Osteocyte (in vitro differentiated cells): ENCODE results near the gene MTX3. TPM values are rescaled to one million over a fixed set of nuclear protein-coding genes. Genes with fewer than 3 reads are reported as not detected.

Source experiments
- DNase-seq: peaks from one replicate; pipeline ENCODE4 v3.0.0; 2021; ENCODE audit warnings: mixed read lengths; ENCODE audit not compliant: unreplicated experiment; ENCODE audit errors: extremely low spot score
- H3K27ac Mint-ChIP-seq: one replicate; pipeline ENCODE4 v1.8.0; 2021; ENCODE audit warnings: mild to moderate bottlenecking, mixed read lengths; ENCODE audit not compliant: unreplicated experiment
- H3K27me3 Mint-ChIP-seq: one replicate; pipeline ENCODE4 v1.8.0; 2021; ENCODE audit warnings: mixed read lengths; ENCODE audit not compliant: unreplicated experiment
- H3K36me3 Mint-ChIP-seq: one replicate; pipeline ENCODE4 v1.8.0; 2021; ENCODE audit warnings: mixed read lengths; ENCODE audit not compliant: unreplicated experiment
- H3K4me1 Mint-ChIP-seq: one replicate; pipeline ENCODE4 v1.8.0; 2021; ENCODE audit warnings: mixed read lengths; ENCODE audit not compliant: unreplicated experiment
- H3K4me3 Mint-ChIP-seq: one replicate; pipeline ENCODE4 v1.8.0; 2021; ENCODE audit warnings: mild to moderate bottlenecking, moderate library complexity, mixed read lengths; ENCODE audit not compliant: unreplicated experiment
- H3K9me3 Mint-ChIP-seq: one replicate; pipeline ENCODE4 v1.8.0; 2021; ENCODE audit warnings: mixed read lengths; ENCODE audit not compliant: unreplicated experiment
- CTCF ChIP-seq: fragments of 200-600 bp; sonication (generic); IDR thresholded peaks from 2 replicates; pipeline ENCODE4 v1.5.0; 2021; ENCODE audit warnings: antibody characterized with exemption, mild to moderate bottlenecking, moderate library complexity
- total RNA-seq: library from RNA; stranded (reverse); gene quantifications from 2 replicates; pipeline ENCODE4 v1.2.1, GENCODE V29; 2021

MTX3 gene
- total RNA-seq, 1 donor from 2014 or later, result 12.7 TPM

GRCh38 chr5:80034962-80035821 is 44.1 kb upstream of the MTX3 start, which contains the start of gene THBS4:
THBS4 (plus strand) TSS chr5:80035348; CDS start chr5:80035538, 190 bp downstream.
- Mint-ChIP-seq H3K36me3 (peaks cover 1% of the 10 kb centered on the region), H3K27me3 (peaks cover 81% of the 10 kb centered on the region), H3K9me3 (no peaks in the 10 kb centered on the region), H3K4me1 (peaks cover 4% of the 10 kb centered on the region), H3K27ac (no peak within 1 kb of the TSS), H3K4me3 (peak within 1 kb of the TSS; percentile 60)
- DNase-seq, result no peak
- TF ChIP-seq CTCF, result no peak

GRCh38 chr5:80034559-80034958 is 43.5 kb upstream of the MTX3 start:
- peak overlapping the region; percentile 60 for H3K4me3 Mint-ChIP-seq
- peaks cover 4% of the 10 kb centered on the region for H3K4me1 Mint-ChIP-seq
- no peak for DNase-seq
- peaks cover 1% of the 10 kb centered on the region for H3K36me3 Mint-ChIP-seq
- H3K27me3 Mint-ChIP-seq, result peaks cover 76% of the 10 kb centered on the region
- no peak for TF ChIP-seq CTCF
- no peaks in the 10 kb centered on the region for H3K9me3 Mint-ChIP-seq
- H3K27ac Mint-ChIP-seq, result no peak overlapping the region

GRCh38 chr5:80033513-80033912 is 42.5 kb upstream of the MTX3 start:
- peaks cover 72% of the 10 kb centered on the region for H3K27me3 Mint-ChIP-seq

GRCh38 chr5:80031109-80031508 is 40.0 kb upstream of the MTX3 start:
- no peak overlapping the region for H3K4me3 Mint-ChIP-seq
- no peak overlapping the region for H3K27ac Mint-ChIP-seq
- peaks cover 65% of the 10 kb centered on the region for H3K27me3 Mint-ChIP-seq
- H3K4me1 Mint-ChIP-seq, result peaks cover 4% of the 10 kb centered on the region
- no peak for TF ChIP-seq CTCF
- no peak for DNase-seq
- no peaks in the 10 kb centered on the region for H3K9me3 Mint-ChIP-seq
- H3K36me3 Mint-ChIP-seq, result peaks cover 1% of the 10 kb centered on the region

More at GRCh38 chr5:80033513-80033912, 42.5 kb upstream of the MTX3 start:
- H3K4me1 Mint-ChIP-seq, result peaks cover 4% of the 10 kb centered on the region
- H3K9me3 Mint-ChIP-seq, result no peaks in the 10 kb centered on the region
- no peak overlapping the region for H3K27ac Mint-ChIP-seq
- H3K4me3 Mint-ChIP-seq, result no peak overlapping the region
- TF ChIP-seq CTCF, result no peak
- peaks cover 1% of the 10 kb centered on the region for H3K36me3 Mint-ChIP-seq
- no peak for DNase-seq

GRCh38 chr5:80026841-80027240 is 35.8 kb upstream of the MTX3 start:
- H3K27ac Mint-ChIP-seq, result no peak overlapping the region
- no peak overlapping the region for H3K4me3 Mint-ChIP-seq
- H3K4me1 Mint-ChIP-seq, result no peaks in the 10 kb centered on the region
- no peak for DNase-seq
- H3K27me3 Mint-ChIP-seq, result peaks cover 44% of the 10 kb centered on the region
- no peaks in the 10 kb centered on the region for H3K9me3 Mint-ChIP-seq
- TF ChIP-seq CTCF, result no peak
- H3K36me3 Mint-ChIP-seq, result no peaks in the 10 kb centered on the region
